C4-2B (cell line): ENCODE measurements around the gene C9orf43.
"Not testable (repeated sequence)": the region's sequence is repeated elsewhere in the genome, so short reads cannot be mapped to it uniquely, and the experiment has no call there.

Experiments used
- H3K27ac ChIP-seq: fragments of 450-650 bp; 2 replicates; pipeline ENCODE4 v1.5.1; 2017
- CTCF ChIP-seq: fragments of 450-650 bp; conservative IDR thresholded peaks from 2 replicates; pipeline ENCODE4 v1.5.1; 2017; ENCODE audit warnings: mild to moderate bottlenecking
- ZFX ChIP-seq: fragments of 450-650 bp; IDR thresholded peaks from 2 replicates; pipeline ENCODE4 v1.6.1; 2017

The C9orf43 gene

GRCh38 chr9:113410207-113410864 lies at the start of gene C9orf43, which contains the start of gene POLE3:
C9orf43 (plus strand) TSS chr9:113410747; CDS start chr9:113413494, 2,747 bp downstream.
POLE3 (minus strand) TSS chr9:113410675; CDS start chr9:113410293, 382 bp downstream.
- peak; percentile 23; the same call in 1 of the 2 replicates for TF ChIP-seq ZFX
- TF ChIP-seq CTCF = no peak
- H3K27ac ChIP-seq = peak within 1 kb of the TSS; percentile 95

DNA sequence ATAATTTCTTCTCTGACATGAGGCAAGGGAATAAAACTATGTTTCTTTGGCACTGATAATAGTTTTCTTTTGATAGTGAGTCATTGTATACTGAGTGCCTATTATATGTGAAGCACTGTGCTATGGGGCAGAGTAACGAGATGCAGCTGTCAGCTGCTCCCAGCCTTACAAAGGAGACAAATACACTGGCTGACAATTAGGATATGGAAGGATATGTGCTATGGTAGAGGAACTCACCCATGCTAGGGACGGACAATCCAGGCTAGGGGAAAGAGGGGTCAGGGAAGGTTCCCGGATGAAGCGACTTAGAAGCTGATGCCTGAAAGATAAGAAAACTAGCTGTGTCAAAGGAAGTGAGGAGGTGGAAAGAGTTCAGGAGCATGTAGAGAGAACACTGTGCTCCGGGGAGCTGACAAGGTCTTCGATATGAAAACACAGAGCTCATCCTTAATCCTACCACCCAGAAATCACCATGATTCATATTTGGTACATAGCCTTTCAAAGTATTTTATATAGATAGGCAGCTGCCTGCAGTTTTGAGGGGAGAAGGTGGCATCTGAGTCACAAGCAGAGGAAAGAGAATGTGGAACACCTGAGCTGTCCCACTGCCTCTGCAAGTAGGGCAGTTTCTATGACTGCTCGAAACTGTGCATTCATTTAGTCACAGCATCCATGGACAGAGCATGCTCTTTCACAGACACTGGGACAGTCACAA lies 49.1 kb upstream of the C9orf43 start:
- no peak for TF ChIP-seq CTCF
- TF ChIP-seq ZFX = no peak
- no peak overlapping the region for H3K27ac ChIP-seq

- TF ChIP-seq CTCF (no peak), ZFX (no peak)
- H3K27ac ChIP-seq = no peak overlapping the region
Measured at GRCh38 chr9:113363336-113363735, 47.2 kb upstream of the C9orf43 start.

DNA sequence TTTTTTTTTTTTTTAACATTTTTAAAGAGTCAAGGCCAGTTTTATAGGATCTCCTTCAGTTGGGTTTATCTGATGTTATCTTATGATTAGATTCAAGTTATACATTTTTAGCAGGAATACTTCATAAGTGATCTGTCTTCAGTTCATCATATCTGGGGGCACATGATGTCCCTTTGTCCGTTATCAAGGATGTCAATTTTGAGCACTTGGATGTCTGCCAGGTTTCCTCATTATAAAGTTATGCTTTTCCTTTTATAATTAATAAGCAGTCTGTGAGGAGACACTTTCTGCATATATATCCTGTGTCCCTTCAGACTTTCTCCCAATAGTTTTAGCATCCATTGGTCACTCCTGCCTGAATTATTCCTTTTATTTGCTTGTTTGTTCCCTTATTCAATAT lies 45.6 kb upstream of the C9orf43 start:
- H3K27ac ChIP-seq = no peak overlapping the region
- no peak for TF ChIP-seq CTCF
- TF ChIP-seq ZFX = no peak

- H3K27ac ChIP-seq = not testable (repeated sequence)
Measured at GRCh38 chr9:113365652-113366051, 44.9 kb upstream of the C9orf43 start.

DNA sequence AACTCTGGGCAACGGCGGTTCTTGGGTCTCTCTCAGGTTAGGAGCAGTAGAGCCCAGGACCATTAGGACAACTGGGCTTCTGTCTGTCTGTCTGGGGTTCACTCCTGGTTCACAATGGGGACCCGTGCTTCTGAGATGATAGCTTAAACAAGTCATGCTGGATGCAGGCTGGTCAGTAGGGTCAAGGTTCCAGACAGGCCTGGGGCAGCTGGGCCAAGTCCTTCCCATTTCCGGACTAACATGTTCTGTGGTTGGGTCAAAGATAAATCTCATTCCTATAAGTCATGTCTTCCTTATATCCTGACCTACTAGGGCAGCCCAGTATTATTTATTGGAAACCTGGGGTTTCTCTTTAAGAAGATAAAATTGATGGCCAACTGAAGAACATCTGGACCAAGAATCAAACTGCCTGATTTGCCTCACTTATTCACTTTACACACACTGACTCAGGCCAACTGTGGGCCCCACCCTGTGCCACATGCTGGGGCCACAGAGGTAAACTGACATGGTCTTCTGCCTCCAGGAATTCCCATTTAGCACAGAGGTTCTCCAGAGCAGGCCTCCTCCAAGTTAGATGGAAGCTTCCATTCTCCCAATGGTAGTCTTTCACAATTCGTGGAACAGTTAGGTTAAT lies 42.1 kb upstream of the C9orf43 start:
- TF ChIP-seq ZFX (no peak), CTCF (no peak)
- no peak overlapping the region for H3K27ac ChIP-seq

DNA sequence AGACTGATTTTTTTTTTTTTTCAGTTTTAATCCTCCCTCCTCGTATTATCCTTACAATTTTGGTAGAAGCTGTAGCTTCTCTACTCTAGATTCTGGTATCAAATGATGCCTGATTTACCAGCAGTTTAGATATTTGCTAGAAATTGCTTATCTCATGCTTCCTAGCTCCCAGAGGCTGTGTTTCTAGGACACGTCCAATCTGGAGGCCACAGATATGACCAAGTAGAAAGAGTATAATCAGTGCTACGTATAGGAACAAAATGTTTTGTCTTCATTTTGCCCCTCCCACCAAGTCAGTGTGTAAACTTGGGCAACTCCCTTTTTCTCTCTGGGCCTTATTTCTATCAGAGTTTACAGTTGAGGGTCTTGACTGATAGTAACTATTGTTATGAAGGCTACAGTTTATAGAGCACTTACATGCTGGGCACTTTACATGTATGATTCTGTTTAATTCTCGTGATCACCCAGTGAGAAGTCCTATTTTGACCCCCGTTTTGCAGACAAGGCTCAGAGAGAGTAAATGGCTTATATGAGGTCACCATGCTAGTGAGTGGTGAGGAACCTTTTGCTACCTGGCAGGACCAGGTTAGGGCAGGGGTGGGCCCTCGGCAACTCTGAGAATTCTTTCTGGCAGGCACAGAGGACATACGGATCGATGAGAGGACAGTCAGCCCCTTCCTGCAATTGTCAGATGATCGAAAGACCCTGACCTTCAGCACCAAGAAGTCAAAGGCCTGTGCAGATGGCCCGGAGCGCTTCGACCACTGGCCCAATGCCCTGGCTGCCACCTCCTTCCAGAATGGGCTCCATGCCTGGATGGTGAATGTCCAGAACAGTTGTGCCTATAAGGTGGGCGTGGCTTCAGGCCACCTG lies 41.3 kb upstream of the C9orf43 start:
- H3K27ac ChIP-seq = no peak overlapping the region
- TF ChIP-seq CTCF (no peak), ZFX (no peak)
